Activated CD8-positive, alpha-beta memory T cell treated with anti-CD3 and anti-CD28 coated beads for 24 hours (primary cell): ENCODE results near the gene FBXO21.

Source experiments
- DNase-seq: peaks from one replicate; pipeline ENCODE4 v3.0.0-alpha.2; 2020

FBXO21 gene

DNA sequence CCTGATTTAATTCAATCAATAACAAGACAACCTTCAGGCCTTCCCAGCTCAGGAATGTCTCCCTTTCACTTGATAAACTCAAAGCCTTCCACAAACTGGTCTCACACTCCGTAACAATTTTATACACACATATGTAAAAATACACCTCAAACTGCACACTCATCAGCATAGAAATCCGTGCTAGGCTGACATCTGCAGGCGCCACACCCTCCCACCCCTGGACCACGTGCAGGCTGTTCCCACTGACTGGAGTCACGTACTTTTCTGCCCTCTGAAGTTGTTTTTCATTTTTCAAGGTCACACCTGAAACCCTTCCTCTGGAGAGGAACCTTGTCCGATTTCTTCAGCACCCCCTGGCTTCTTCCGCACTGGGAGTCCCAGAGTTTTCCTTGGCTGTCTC lies 27.6 kb downstream of the FBXO21 start:
- DNase-seq = no peak

DNA sequence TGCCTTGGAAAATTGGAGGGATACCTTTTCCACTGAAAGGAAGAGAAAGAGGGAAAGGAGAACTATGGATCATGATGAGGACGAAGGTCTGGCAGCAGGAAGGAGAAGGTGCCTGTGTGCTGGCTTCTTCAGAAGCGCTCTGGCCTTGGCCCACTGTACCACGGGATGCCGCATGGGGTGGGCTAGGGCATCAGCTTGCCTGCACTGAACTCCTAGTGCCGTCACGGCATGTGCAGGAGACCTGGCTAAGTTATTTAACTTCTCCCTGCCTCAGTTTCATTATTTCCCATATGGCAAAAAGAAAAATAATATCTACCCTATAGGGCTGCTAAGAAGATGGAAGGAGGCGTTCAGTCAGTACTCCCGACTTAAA lies 28.1 kb downstream of the FBXO21 start:
- DNase-seq = no peak

DNA sequence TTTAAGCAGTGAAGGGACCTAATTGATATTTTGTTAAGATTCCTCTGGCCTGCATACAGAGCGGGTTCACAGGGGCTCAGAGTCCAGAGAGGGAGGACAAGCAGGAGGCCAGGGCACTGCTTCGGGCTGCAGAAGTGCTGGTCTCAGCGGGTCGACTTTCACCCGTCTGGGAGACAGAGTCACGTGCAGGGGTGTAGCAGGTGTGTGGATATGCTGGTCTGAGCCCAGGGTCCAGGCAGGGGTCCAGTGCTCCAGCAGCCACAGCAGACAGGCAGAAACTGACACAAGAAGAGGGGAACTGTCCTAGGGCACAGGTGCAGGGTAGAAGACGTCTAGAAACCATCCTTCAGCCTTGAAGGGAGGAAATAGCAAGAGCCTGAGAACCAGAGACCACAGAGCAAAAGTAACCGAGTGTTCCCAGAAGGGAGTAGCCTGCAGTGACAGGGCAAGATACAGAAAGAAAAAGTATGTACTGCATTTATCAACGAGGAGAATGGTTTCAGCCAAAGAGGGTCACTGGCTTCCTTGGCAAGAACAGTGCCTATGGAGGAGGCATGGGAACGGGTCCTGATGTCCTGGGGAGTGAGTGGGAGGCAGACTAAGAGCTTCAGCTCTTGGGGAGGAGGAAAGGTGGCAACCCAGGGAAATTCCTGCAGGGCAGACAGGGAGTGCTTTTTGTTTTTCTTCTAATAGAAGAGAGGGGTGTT lies 28.7 kb downstream of the FBXO21 start:
- no peak for DNase-seq

DNA sequence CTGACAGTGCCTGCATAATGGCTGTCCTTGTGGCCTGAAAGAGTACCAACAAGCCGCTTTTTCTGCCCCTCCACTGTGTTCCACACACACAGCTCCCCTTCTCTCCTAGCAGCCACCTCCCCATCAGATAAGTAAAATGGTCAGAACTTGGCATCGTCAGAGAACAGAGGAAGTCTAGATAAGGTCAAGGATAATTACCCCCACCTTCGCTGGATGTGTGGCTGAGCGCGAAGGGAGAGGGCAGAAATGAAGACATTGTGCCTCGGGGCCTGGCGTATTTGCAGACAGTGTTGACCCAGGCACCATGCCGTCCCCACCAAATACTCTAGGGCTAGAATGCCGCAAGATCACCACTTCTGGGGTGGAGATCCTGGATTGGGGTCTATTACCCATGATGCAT lies 30.6 kb downstream of the FBXO21 start:
- no peak for DNase-seq

DNA sequence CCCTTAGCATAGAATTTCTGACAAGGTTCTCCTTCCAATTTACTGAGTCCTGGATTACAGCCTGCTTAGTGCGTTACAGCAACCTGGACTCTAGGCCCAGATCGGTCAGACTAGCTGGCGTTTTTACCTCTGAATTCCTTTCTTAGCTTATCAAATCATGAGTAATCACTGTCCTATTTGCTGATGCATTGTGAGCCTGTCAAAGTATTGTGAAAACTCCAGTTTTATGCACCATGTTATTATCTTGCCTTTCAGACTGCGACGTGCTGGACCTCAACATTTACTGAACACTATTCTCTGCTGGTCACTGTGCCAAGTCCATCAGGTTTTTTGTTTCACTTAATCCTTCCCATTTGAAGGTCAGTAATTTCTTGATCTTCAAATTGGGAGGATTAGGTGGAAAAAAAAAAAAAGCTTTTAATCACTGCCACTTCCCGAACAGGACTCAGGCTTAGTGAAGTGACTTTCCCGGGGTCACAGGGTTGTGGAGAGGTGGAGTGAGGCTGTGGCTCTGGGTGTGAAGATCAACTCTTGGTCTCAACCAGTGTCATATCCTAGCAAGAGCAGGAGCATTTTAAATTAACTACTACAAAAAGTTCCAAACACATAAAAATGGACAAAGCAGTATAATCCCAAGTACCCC lies 31.2 kb downstream of the FBXO21 start:
- DNase-seq = no peak

DNA sequence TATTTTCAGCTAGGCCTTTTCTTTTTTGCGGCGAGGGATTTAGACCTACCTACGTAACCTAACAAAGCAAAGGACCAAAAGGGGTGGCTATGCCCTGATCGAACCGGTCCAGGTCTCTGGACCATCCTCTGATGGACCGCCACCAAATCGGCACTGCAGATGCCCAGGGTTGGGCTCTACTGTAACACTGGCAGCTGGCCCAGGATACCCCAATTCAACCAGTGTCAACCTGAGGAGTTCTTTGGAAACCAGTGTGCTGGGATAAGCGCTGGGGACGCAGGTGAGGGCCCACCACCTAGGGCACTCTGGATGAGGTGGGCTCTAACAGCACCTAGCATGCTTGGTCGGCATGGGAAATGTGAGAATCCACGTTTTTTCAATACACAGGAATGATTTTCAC lies 32.2 kb downstream of the FBXO21 start:
- DNase-seq = no peak

DNA sequence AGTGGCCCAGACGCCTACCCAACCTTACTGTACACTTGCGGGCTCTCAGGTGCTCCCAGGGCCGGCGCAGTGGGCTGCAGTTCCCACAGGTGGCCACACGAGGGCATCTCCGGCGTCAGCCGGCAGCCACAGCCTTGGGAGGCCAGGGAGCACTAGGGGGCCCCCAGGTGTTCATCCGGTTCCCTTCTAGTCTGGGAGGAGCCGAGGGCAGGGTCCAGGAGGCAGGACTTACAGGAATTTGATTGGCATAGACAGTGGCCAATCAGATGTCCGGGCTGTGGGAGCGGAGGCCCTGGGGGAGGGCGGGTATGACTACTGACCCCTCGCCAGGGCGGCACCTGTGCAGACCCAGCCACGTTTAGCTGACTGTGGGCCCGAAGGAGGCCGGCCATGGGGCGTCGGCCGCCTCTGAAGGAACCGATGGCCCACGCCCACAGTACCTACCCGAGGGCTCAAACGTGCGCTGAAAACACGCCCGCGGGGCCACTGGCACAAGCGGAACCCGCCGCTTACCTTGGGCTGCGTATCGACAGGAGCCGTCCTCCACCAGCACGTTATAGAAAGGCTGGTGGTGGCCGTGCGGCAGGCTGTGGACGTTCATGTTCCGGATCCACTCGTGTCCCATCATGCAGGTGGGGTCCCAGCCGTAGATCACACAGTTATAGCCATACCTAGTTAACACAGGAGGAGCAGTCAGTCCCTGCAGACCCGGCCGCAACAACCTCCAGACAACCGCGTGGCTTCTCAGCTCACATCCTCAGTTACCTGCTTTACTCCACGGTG lies 34.8 kb downstream of the FBXO21 start:
- peak; percentile 87 for DNase-seq

DNA sequence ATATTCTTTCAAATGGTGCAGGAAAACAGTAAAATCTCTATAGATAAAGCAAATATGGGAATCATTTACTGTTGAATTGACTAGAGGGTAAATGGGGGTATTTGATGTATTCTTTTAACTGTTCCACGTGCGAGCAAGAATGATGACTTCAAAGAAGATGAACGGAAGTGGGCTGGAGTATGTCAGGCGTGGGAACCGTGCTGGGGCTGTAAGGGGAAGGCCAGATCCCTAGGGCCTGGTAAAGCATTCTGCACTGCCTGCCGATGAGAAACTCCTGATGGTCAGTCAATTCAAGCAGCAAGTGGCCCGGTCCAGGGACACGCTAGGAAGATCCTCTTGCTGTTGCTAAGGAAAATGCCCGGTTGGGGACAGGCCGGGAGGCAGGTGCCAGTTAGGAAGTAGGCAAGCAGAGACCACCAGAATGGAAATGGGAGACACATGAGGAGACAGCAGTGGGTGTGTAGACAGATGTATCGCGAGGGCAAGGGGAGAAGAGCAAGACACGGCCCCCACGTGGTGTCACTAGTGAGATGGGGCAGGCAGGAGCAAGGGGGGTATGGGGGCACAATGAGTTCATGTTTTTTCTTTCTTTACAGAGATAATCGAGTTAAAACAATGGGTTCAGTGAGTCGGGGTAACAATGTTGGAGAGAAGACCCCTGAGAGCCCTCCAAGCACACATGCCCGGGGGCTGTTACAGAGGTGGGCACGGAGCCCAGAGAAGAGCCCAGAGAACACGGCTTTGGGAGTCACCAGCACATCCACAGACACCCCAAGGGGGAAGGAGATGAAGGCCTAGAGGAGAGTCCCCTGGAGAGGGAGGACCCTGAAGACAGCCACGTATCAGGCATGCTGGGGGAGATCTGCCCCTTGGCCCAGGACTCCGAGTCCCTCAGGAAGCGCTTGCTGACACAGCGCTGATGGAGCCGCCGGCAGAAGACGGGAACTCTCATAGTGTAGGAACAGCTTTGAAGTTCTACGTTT lies 37.2 kb downstream of the FBXO21 start:
- no peak for DNase-seq

DNA sequence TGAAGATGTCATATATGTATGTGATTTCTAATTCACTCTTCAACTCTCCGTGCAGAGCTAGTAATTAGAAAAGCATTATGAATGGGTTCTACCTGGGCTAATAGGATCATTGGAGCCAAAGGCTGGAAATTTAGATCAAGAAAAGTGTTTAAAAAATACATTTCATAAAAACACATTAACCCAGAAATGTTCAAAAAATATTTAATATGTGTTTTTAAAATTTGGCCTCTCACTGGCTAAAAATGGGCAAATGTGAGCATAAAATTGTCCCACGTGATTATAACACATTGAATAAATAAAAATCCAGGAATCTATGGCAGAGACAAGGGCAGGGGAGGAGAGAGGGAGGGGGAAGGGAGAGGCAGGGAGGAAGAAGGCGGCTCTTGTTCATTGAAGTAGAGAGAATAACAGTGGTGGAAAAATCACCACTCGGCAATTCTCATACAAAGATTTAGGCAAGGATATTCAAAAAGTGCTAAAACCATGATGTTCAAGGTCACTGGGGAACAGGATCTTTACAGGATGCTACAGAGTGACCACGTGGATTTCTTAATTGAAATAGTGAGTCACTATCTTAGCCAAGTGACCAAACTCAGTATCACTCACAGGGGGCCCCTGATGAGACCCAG lies 38.8 kb downstream of the FBXO21 start:
- no peak for DNase-seq

DNA sequence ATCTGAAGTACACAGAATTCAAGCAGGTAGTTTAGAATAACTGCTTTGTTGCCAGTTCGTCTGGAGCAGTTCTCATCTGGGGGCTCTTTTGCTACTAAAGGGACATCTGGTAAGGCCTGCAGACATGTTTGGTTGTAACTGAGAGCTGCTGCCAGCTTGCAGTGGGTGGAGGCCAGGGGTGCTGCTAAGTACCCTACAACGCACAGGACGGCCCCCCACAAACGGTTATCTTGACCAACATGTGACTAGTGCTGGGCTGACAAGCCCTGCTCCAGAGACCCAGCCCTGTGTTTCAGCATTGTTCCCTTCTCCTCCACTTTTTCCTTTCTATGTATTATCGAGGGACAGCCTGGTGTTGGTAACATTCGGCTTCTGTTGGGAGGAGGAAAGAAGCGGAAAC lies 40.8 kb downstream of the FBXO21 start:
- no peak for DNase-seq

DNA sequence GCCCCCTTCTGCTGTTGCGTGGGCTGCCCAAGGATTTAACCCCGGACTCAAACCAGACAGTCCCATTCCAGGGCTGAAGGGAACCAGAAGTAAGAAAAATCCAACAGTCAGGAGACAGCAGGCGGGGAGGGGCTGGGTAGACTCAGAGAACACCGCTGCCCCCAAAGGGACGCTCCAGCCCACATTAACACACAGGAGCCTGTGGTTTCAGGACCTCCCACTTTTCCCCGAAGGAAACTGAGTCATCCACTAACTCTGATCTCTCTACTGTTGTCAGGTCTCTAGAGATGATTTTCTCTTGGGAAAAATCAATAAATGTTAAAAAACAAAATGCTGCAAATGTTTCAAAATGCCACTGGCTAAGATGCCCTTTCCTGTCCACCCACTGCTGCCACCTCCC lies 41.6 kb downstream of the FBXO21 start:
- DNase-seq = no peak

DNA sequence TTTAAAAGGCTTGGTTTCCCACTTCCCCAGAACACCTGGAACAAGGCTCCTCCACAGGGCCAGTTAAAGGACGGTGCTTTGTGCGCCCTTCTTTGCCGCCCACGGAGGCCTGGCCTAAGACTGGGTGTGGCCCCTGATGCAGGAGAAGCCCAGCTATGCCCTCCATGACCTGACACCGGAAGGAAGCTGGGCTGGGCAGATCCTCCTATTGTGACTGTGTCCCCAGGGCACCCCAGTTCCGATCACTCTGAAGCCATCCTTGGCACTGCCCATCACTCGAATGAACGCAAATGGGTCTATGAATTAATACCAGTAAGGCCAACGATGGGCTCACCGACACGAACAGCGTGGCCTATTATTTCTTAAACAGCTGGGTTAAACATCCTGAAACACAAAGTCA lies 42.6 kb downstream of the FBXO21 start:
- no peak for DNase-seq

DNA sequence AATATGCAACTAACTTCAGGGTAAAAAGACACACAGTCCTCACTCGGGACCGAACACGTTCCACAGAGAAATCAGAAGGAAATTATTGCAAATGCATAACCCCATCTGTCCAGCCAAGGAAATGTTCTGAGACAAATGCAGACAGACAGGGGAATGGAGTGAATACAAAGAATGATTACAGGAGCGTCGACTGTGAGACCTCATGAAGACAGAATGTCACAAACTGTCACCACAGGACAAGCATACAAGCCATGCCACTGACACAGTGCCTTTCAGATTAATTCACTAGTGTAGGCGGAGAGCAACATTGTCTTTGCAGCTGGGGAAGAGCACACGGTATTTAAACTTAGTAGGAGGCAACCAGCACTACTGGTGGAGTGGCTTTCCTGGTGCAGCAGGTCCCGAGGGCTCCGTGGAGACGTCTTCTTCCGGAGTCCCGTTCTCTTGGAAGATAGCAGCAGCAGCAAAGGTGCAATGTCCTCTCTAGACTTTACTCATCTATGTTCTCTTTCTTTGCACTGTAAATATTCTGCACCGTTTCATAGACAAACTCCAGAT lies 44.6 kb downstream of the FBXO21 start:
- DNase-seq = no peak

DNA sequence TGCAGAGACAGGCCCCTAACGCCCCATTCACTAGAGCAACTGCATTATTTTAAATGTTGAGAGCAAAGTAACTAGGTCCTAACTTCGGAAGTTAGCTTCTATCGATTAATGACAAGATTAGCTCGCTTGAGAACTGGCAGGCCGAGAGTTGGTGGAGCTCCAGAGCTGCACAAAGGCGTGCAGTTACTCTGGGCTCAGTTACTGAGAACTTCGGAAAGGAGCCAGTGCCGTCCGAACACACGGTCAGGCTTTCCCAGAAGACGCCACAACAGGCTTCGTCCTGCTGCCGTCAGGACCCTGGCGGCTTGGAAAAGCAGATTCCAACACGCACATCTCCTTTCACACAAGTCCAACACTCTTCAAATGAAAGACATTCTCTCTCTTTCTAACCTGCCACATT lies 45.7 kb downstream of the FBXO21 start:
- no peak for DNase-seq

DNA sequence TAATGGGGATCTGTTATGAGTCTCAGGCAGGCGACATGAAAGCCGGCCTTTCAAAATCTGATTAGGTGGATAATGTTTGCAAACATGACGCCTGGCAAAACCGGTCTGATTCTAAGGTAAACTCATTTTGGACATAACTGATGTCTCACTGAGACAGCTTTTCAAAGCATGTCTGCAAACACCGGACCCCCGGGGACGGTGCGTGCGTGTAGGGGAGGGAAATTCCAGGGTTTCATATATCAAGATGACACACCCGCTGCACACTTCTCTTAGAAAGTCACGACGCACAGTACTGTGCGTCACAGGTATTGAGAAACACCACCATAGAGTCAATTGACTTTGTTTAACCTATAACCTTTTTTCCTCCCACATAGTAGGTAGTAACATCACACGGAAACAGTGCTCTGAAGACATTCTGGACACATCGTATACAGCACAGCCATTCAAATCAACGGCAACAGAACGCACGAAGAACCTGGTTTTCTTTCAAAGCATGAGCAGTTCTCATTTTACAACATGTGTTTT lies 47.2 kb downstream of the FBXO21 start:
- no peak for DNase-seq

DNA sequence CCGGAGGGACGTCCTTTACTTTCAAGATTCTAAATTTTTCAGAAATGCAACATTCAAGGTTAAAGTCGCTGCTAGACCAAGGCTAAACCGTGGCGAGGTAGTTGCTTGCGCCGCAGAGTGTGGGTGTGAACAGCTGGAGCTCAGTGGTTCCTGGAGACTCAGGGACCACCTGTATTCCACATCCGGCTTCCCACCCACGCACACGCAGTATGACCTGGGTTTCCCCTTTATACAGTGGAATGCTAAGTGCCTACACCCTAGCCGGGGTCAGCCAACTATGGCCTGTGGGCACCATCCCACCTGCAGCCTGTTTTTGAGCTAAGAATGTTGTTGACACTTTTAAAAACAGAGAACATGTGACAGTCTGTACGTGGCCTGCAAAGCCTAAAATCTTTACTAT lies 48.2 kb downstream of the FBXO21 start:
- DNase-seq = no peak

DNA sequence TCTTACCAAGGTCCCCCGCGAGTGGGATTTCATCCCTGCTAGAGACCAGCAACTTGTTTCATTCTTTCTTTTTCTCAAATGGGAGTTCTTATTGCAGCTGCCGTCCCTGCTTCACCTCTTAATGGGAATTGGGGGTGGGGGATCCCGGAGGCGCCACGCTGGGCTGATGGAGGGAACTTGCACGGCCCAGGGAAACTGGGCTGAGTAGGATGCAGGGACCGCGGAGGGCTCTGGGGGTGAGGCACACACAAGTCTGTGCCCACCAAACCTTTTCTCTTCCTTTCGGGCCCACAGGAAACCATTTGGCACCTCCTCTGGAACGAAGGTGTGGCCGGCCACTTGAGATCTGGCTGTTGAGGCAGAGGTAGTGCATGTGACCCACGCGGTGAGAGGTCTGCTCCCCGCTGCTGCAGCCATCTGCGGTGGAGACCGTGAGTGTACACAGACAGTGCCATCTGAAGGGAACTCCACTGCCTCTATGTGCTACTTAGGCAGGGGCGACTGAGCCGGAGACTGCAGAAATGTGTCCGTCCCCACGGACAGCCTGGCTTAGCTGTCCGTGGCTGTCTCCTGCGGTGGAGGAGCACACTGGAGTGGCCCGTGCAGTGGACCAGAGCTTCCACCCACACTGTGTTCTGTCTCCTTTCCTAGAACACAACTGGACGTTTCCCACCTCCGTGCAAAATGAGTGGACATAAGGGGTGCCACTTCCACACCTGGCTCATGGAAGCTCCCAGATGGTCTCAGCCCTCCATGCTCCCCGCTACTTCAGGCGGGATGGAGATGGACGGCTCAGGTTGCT lies 49.0 kb downstream of the FBXO21 start:
- no peak for DNase-seq

DNA sequence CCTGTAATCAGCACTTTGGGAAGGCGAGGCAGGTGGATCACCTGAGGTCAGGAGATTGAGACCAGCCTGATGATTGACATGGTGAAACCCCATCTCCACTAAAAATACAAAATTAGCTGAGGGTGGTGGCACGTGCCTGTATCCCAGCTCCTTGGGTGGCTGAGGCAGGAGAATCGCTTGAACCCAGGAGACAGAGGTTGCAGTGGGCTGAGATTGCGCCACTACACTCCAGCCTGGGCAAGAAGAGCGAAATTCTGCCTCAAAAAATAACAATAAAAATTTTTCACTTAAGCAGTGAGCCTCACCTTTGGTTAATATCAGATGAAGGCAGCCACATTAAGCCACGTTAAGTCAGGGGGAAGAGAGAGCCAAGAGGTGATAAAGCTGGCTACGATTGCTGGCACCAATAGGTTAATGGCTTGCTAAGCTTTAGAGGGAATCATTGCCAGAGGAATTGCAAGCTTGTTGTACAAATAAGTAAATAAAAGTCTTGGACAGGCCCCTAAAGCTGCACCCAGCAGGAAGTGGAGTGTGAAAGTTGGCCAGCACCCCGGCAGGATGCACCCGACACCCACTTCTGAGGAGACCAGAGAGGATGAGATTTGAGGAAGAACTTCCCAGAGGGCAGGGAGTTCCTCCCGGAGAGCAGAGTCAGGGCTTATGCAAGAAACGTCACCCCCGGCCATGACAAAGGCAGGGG lies 49.7 kb downstream of the FBXO21 start:
- no peak for DNase-seq

DNA sequence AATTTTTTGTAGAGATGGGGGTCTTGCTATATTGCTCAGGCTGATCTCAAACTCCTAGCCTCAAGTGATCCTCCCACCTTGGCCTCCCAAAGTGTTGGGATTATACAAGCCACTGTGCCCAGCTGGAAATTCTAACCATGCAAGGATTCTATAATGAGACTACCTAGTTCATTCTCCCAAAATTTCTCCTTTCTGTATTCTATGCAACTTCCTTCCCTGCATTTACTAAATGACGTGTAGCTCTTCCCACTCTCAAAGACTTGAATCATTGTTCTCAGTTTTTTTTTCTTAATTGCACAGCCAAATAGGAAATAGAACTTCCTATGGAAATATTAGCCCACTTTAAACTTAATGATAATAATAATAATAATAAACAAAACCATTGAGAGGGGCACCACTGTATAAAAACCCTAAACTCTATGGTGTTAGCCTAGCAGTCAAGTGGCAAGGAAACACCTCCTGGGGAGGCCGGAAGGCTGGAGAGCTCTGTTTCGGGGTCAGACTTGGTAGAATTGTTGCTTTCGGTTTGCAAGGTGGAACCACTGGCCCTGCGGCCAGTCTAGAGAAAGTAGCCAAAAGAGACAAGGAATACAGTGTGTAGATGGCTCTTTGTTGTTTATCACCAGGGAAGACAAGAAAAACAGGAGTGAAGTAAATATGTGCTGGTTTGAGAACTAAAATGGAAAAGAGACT lies 51.1 kb downstream of the FBXO21 start:
- no peak for DNase-seq

DNA sequence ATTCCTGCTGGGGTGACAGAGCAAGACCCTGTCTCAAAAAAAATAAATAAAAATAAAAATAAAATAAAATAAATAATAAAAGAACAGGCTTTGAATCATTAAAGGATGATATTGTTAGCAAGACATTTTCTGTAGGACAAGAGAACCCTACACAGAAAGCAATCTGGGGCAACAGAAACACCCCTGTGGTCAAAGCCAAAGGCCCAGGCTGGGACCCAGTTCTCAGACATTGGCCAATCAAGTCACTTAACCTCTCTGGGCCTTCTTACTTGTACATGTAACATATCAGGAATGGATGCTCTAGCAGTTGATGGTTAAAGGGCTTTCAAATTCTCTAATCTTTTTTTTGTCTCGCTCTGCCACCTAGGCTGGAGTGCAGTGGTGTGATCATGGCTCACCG lies 55.5 kb downstream of the FBXO21 start:
- no peak for DNase-seq
